Ammon's horn (tissue), 1 donor: ENCODE measurements around the gene STEAP4.
"Not testable (repeated sequence)": the region's sequence is repeated elsewhere in the genome, so short reads cannot be mapped to it uniquely, and the experiment has no call there.

Experiments used
- DNase-seq: peaks from one replicate; pipeline ENCODE4 v3.0.0-alpha.2; 2016; ENCODE audit warnings: low spot score

The STEAP4 gene

DNA sequence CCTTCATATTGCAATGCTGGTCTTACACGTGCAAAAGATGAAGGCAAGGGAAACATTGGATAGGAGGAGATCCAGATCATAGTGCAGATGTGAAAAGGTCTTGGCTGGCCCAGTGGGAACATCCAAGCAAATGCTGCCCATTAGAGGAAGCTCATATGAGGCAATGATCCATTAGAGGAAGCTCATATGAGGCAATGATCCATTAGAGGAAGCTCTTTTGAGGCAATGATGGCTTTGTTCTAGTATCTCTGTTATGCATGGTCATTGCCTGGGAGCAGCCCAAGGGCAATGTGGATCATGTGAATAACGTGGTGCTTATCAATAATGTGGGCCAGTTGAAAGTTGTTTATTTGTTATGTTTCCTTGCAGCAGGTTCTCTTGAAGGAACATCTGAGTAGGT, 37.8 kb downstream of the STEAP4 start:
- DNase-seq, result no peak

DNA sequence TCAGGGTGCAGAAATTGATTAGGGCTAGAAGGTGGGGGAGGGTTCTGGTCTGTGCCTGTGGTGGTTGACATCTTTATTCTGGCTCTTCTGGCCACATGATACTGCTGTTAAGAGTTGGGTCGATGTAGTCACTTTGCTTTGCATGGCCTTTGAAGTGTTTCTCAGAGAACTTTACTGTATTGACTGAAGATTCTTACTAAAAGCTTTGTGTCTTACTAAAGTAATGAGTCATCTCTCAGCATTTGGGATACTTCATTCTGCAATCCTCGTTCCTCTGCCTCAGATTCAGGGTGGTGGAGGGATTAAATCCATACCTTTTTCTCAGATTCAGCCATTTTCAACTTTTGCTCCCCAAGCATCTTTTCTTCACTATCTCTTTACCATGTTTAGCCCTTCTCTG, 38.6 kb downstream of the STEAP4 start:
- no peak for DNase-seq

DNA sequence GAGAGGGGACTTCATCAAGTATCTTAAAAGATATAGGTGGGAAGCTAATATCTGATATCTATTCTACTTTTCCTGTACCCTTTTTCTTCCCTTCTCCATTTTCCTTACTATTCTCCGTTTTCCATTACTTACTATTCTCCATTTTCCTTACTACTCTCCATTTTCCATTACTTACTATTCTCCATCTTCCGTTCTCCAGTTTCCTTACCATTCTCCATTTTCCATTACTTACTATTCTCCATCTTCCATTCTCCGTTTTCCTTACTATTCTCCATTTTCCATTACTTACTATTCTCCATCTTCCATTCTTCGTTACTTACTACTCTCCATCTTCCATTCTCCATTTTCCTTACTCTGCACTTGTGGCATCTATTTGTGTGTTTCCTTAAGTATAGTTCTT, 39.3 kb downstream of the STEAP4 start:
- no peak for DNase-seq

DNA sequence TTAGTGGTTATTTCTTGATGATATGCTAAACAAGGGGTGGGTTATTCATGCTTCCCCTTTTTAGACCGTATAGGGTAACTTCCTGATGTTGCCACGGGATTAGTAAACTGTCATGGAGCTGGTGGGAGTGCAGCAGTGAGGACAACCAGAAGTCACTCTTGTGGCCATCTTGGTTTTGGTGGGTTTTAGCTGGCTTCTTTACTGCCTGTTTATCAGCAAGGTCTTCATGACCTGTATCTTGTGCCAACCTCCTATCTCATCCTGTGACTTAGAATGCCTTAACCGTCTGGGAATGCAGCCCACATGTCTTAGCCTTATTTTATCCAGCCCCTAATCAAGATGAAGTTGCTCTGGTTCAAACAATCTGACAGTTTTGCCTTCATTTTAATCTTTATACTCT, 41.7 kb downstream of the STEAP4 start:
- not testable (repeated sequence) for DNase-seq

DNA sequence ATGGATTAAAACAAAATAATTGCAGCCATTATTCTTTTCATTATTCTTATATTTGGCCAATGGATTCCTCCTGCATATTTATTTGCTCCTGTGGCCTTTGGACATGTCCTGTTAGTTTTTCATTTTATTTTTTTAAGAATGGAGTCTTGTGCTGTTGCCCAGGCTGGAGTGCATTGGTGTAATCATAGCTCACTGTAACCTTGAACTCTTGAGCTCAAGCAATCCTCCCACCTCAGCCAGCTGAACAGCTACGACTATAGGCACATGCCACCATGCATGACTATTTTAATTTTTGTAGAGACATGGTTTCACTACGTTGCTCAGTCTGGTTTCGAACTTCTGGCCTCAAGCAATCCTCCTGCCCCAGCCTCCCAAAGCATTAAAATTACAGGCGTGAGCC, 44.1 kb downstream of the STEAP4 start:
- DNase-seq, result no peak

DNA sequence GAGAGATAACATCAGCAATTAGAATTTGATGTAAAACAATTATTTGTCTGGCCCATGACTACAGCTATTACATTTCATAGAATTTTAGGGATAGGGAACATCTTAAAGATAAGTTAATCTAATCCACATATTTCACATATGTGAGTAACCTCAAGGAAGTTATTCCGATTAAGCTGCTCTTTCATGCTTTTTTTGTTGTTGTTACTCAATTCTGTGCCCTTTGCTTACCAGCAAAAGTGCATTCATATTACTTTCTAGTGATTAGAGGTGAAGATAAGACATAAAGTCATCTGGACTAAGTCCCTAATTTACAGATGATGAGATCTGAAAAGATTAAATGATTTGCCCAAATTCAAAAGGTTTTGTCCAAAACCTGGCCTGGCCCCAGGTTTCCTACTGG, 46.0 kb downstream of the STEAP4 start:
- DNase-seq, result no peak

DNA sequence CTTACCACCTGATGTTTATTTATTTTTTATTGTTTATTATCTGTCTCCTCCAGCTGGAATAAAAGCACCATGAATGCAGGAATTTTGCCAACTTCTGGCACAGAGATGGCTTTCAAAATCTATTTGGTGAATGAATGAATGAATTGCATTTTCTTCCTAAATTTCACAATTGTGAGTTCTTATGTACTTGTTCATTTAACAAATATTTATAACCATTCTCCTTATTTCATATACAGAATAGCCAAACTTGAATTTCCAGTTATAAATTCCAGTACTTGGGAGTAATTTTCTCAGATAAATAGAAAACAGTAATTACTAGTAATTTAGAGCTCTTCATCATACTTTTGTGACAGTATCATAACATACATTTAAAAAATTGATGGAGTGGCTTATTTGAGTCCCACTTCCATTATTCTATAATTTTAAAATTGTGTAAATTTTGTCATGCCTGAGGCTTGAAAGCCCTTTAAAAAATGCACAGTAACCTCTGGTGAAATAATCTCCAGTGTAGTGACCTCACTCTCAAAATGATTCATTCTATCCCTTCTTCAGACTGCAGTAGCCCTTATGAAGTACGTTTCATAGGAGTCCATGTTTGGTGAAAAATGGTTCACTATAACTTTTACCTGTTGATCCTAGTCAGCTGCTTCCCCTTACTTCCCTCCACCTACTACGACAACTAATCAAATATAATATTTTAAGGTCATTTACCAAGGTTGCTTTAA, 46.9 kb downstream of the STEAP4 start:
- DNase-seq, result no peak

DNA sequence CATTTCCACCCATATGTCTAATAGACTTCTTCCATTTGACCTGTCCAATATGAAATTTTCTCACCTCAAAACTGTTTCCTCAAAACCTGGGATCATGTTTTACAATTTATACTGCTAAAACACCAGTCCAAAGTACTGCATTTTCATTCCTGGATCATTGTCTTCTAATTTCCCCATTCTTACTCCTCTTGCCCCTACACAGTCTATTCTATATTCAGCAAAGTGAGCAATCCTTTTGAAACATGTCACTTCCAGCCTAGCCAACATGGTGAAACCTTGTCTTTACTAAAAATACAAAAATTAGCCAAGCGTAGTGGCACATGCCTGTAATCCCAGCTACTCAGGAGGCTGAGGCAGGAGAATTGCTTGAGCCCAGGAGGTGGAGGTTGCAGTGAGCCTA, 48.4 kb downstream of the STEAP4 start:
- not testable (repeated sequence) for DNase-seq

DNA sequence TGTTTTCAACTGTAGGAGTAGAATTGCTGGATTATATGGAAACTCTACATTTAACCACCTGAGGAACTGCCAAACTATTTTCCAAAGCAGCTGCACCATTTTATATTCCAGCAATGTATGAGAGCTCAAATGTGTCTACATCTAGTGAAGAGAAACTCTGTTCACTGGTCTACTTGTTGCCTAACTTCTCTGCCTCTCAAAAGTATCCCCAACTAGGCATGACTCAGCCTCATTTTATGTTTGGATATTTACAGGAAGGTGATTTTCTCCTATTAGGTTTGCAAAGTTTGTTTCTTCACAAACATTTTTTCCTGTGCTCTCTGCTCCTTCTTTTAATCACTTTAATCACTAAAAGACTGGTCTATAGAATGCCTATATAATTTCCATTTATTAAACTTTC, 49.8 kb downstream of the STEAP4 start:
- no peak for DNase-seq

DNA sequence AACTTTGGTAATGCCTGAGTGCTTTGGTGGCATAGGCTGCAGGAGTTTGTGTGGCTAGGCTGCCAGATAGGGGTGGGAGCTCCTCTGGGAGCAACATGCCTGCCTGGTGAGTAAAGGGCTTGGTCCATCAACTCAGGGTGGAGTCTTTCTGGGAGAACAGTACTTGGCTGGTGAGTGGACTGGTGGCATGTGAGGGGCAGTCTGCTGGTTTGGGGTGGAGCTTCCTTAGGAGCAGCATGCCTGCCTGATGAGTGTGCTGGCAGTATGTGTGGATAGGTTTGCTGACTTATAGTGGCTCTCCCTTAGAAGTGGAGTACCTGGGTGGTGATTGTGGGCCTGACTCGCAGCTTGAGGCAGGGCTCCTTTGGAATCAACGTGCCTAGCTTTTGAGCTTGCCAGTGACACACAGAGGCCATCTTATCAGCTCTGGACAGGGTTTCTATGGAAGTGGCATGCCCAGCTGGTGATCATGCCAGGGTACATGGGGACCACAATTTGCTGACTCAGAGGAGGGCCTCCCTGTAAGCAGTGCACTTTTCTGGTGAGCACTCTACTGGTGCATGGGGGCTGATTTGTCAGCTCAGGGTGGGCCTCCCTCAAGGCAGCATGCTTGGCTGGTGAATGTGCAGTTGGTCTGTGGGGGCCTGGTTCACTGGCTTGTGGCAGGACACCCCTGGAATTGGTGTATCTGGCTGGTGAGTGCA, 51.8 kb downstream of the STEAP4 start:
- DNase-seq, result no peak

DNA sequence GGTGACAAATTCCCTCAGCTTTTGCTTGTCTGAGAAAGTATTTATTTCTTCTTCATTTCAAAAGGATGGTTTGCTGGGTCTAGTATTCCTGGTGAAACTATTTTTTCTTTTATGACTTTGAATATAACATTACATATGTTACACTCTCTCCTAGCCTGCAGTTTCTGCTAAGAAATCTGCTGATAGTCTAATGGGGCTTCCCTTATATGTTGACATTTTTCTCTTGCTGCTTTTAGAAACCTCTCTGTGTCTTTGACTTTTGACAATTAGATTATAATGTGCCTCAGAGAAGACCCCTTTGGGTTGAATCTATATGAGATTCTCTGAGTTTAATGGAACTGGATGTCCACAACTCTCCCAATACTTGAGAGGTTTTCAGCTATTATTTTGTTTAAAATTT, 53.1 kb downstream of the STEAP4 start:
- DNase-seq, result no peak

DNA sequence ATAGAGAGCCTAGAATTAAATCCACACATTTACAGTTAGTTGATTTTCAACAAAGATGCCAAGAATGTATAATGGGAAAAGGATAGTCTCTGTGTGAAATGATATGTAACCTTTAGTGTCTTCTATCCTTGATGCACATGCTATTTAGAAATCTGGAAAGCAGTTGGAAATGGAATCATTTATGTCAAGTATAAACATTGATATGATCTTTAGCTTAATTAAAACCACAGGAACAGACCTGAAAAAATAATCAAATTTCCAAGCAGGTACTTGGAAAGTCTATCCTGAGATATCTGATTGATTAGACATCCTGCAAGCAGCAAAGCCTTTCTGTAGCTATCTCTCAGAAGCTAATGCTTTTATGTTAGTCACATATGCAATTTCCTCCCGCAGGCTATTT, 62.4 kb downstream of the STEAP4 start:
- no peak for DNase-seq

DNA sequence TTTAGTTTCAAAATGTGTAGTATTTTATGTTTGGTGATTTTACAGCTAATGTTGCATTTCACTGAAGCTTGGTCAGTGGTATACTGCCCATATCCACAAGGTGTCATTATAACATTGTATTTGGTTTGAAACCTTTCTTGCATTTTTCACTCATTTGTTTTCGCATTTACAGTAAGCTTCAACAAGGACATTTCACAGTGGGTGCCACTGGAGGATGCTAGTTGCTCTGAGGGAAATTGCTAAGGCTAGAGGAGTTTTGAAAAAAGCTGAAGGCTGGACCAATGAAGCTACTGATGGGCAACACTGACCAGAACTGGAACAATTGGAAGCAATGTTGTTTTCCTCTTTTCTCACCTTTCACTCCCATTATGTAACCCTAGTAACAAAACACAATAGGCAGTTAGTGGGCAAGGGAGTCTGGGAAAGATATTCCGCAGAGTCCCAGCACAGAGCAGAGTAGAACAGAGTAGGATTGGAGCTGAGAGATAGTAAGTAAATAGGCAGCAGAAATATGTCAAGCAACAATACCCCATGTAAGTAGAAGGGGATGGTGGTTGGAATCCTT, 63.3 kb downstream of the STEAP4 start:
- peak; percentile 67 for DNase-seq

DNA sequence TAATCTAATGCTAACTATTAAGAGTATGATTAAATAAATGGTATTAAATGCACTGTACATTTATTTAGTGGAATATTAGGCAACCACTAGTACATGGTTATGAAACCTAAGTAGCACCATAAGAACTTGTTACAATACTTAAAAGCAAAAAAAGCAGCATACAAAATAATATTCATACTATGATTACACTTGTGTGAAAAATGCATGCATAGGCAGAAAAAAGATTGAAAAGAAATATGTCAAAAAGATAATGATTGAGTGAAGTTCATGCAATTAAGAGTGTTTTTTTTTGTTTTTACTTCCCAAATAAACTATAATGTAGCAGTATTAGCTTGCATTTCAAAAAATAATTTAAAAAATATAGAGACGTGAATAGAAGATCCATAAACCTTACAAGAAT, 66.8 kb downstream of the STEAP4 start:
- DNase-seq, result no peak

DNA sequence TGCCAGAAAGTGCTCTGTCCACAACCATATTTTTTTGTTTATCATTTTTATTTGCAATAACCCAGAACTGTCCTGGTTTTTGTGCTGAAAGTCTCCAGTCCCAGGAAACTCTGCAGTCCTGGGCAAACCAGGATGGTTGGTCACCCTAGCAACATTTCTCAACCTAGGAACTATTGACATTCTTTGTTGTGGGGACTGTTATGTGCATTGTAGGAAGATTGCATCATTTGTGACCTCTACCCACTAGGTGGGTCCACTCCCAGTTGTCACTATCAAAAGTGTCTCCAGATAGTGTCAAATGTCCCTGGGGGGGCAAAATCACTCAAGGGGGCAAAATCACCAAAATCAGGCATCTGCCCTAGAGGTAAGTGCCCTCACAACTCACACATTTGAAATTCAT, 72.9 kb downstream of the STEAP4 start:
- no peak for DNase-seq

DNA sequence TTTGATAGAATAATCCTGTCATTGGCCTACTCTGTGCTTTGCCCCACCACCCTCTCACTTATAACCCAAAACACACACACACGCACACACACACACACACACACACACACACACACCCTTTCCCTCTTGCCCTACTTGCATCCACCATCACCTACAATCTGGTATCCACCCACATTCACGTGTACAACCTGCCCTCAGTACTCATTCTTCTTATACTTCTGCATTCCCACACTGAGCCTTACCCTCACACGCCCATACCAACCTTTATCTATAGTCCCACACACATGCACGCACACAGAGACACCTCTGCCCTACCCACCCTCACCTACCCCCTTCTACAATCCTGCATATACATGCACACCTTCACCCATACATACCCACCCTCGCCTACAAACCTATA, 76.0 kb downstream of the STEAP4 start:
- DNase-seq, result no peak

DNA sequence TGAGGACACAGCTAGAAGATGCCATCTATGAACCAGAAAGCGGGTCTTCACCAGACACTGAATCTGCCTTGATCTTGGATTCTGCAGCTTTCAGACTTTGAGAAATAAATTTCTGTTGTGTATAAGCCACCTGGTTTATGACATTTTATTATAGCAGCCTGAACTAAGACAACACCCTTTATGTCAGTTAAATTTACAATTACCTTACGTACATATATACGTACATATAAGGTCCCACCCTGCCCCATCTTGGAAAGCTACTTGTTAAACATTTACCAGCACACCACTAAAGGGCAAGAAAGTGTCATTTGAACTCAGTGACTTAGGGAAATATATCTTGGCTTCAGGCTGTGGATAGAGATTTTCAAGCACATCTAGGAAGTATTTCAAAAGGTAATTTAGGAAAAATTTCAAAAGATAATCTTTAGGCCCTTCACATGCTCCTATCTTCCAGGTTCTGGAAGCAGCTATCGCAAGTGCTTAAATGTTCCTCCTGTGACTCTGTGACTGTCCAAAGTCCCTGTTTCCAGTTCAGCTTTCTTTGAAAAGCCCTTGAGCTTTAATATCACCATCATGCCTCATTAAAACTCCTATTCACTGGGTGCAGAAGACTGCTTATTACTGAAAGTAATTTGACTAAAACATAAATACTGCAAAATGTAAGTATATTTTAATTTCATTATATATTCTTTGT, 77.2 kb downstream of the STEAP4 start:
- no peak for DNase-seq

DNA sequence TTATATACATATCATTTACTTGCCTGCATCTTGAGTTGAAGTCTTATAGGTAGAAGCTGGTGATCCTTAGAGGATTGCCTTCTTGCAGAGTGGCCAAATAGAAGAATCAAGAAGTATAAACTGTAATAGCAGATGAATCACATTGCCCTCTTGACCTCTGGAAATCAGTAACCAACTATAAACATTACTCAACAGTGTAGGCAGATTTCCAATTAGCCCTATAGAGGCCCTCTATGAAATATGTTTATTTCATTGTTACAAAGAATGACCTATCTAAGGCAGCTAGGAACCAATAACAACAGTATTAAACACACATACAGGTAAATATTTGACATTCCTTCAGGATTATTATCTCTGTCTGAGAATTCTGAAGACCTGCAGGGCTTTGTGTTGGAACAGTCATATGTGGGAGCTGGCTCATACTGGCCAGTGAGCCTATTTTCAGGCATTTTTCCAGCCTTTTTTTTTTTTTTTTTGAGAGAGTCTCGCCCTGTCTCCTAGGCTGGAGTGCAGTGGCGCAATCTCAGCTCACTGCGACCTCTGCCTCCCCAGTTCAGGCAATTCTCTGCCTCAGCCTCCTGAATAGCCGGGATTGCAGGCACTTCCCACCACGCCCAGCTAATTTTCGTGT, 79.7 kb downstream of the STEAP4 start:
- no peak for DNase-seq

DNA sequence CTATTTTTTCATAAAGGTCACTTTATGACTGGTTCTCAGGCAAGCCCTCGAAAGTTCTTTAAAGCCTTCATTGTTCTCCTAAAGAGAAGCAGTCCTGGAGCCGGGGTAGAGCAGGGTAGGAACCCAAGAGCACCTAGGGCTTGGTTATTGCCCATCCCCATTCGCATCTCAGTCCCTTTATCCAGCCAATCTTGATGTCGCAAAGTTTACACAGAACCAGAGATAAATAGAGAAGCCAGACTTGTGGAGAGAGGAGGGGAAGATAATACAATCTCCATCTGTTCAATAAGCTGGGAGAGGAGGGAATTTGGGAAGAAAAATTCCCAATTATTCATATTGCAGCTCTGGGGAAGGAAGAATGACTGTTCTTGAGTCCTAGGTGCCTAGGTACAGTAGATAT, 80.5 kb downstream of the STEAP4 start:
- no peak for DNase-seq

DNA sequence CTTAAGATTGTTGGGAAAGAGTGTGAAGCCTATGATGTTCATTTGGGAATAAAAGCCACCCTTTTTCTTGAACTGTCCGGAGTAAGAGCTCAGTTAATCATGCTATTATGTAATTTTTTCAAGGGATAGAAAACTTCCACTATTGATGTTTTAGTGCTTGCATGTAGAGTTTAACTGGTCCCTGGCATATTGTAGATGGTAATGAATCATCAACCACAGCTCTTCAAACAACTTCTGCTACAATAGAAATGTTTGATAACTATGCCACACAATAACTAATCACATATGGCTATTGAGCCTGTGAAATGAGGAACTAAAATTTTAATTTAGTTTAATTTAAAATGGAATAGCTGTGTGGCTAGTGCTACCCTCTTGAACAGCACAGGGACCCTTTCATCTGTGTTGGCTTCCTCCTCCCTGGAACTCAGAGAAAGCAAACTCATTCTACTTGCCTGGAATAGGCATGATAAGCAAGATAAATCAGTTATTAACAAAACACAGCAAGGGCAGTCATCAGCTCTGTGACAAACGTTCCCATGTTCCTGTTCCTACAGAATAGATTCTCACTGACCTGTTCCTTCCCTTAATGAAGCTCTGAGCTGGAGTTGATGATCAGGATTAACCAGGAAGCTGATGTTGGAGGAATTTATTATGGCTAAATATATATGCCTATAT, 82.0 kb downstream of the STEAP4 start:
- peak; percentile 33 for DNase-seq

DNA sequence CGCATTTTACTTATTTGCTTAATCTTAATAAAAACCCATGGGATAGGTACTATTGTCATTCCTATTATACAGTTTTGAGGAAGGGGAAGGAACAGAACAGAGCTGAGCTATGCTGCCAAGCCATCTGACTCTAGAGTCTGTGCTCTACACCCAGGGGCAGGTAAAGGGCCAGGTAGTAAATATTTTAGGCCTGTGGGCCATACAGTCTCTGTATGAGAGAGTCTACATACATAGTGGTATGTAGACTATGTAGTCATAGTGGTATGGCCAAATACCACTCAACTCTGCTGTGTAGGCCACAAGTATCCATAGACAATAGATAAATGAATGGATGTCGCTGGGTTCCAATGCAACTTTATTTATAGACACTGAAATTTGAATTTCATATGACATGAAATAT, 83.4 kb downstream of the STEAP4 start:
- no peak for DNase-seq
